Panc1 (cell line): ENCODE measurements around the gene TAB2. TPM values are rescaled to one million over a fixed set of nuclear protein-coding genes. Genes with fewer than 3 reads are reported as not detected.

ENCODE experiments used
- ATAC-seq: fragments of 200-7000 bp; cut with Tn5 transposase; 2 replicates; pipeline ENCODE4 v1.9.1; 2020; ENCODE audit warnings: mild to moderate bottlenecking, moderate library complexity
- BruUV-seq: library from RNA; stranded (reverse); fragments of 400-500 nt; replicated peaks from 2 replicates; lab custom pipeline; 2021; lab: Mats Ljungman, UMichigan
- CTCF ChIA-PET: fragments of 300-600 bp; sonication (Branson Sonifier 250); formaldehyde crosslinking; loops from one replicate; lab custom pipeline; 2022; ENCODE audit warnings: antibody characterized with exemption; lab: Charles Lee
- POLR2A ChIA-PET: fragments of 300-600 bp; sonication (Branson Sonifier 250); formaldehyde crosslinking; loops from one replicate; lab custom pipeline; 2022; ENCODE audit warnings: antibody characterized with exemption; lab: Charles Lee
- DNase-seq: peaks from one replicate; pipeline ENCODE4 v3.0.0-alpha.2; 2010; ENCODE audit warnings: low read depth, low spot score
- H3K27ac ChIP-seq: 2 replicates; pipeline ENCODE4 v1.5.1; 2011; ENCODE audit warnings: mild to moderate bottlenecking, low read length, inconsistent platforms
- H3K27me3 ChIP-seq: fragments of 200-500 bp; sonication (Bioruptor generic); 2 replicates; pipeline ENCODE4 v1.6.0; 2014; ENCODE audit warnings: low read length, inconsistent platforms; ENCODE audit not compliant: control insufficient read depth, insufficient read depth
- H3K36me3 ChIP-seq: fragments of 200-500 bp; sonication (Bioruptor generic); 2 replicates; pipeline ENCODE4 v1.5.1; 2014; ENCODE audit warnings: inconsistent platforms, mild to moderate bottlenecking, low read length, moderate library complexity; ENCODE audit not compliant: control insufficient read depth, insufficient read depth
- H3K4me1 ChIP-seq: 2 replicates; pipeline ENCODE4 v1.5.1; 2011; ENCODE audit warnings: inconsistent platforms, mild to moderate bottlenecking, low read length, moderate library complexity; ENCODE audit not compliant: control insufficient read depth, insufficient read depth
- H3K4me3 ChIP-seq, 2 experiments: 2 replicates each; pipeline ENCODE4 v1.5.1; 2011 to 2012; ENCODE audit warnings: low read depth in 2 of 2, low read length in 2 of 2, mild to moderate bottlenecking in 2 of 2, inconsistent platforms in 1 of 2, moderate library complexity in 1 of 2
- H3K9me3 ChIP-seq: fragments of 200-500 bp; sonication (Bioruptor generic); 2 replicates; pipeline ENCODE4 v1.5.1; 2014; ENCODE audit warnings: low read depth, mild to moderate bottlenecking, inconsistent platforms, low read length, moderate library complexity; ENCODE audit not compliant: control insufficient read depth, insufficient read depth
- POLR2AphosphoS5 ChIP-seq: IDR thresholded peaks from 2 replicates; pipeline ENCODE4 v1.6.1; 2012; ENCODE audit warnings: mild to moderate bottlenecking, low read depth, low read length, moderate library complexity
- SIN3A ChIP-seq: IDR thresholded peaks from 2 replicates; pipeline ENCODE4 v1.6.1; 2012; ENCODE audit warnings: low read depth, mild to moderate bottlenecking, low read length, moderate library complexity, borderline replicate concordance; ENCODE audit not compliant: insufficient read depth
- TCF7L2 ChIP-seq: IDR thresholded peaks from 2 replicates; pipeline ENCODE4 v1.6.1; 2011; ENCODE audit warnings: mild to moderate bottlenecking, low read depth, low read length, inconsistent platforms
- in situ Hi-C: cut with HindIII; loops from 2 replicates; pipeline ENCODE4 v1.10.0; 2016; ENCODE audit warnings: low sequenced_read_pairs, low pct_unique_long_range_greater_than_20kb
- intact Hi-C: fragments of 100-400 bp; cut with micrococcal nuclease; formaldehyde crosslinking; loops from one replicate; pipeline ENCODE4 v1.10.0; 2022; ENCODE audit not compliant: unreplicated experiment
- total RNA-seq: library from RNA; stranded (reverse); gene quantifications from one replicate; pipeline ENCODE4 v1.2.1, GENCODE V29; 2021; ENCODE audit not compliant: unreplicated experiment
- TF ChIP-seq, protein P1 (sequence below): fragments of 450-650 bp; IDR thresholded peaks from 2 replicates; pipeline ENCODE4 v1.5.1; 2017; ENCODE audit warnings: mild to moderate bottlenecking
- TF ChIP-seq, protein P2 (sequence below), 2 experiments: IDR thresholded peaks; 2 replicates each; pipeline ENCODE4 v1.6.1; 2011 to 2012; ENCODE audit warnings: low read depth in 2 of 2, control low read depth in 1 of 2, low read length in 1 of 2, mild to moderate bottlenecking in 1 of 2, moderate library complexity in 1 of 2; ENCODE audit not compliant: insufficient read depth in 1 of 2

TAB2 gene
- total RNA-seq, 1 experiment from 2014 or later = 47.2 TPM

GRCh38 chr6:149286905-149287304, 30.6 kb upstream of the TAB2 start:
- no peaks in the 10 kb centered on the region for H3K4me1 ChIP-seq
- BruUV-seq = no TSS peak
- DNase-seq (no peak), ATAC-seq (no peak)
- ChIA-PET CTCF (no interaction called here), POLR2A (no interaction called here)
- no peaks in the 10 kb centered on the region for H3K36me3 ChIP-seq
- intact Hi-C loops = no loop called here
- no peak overlapping the region for H3K27ac ChIP-seq
- no peaks in the 10 kb centered on the region for H3K27me3 ChIP-seq
- TF ChIP-seq SIN3A (no peak), POLR2AphosphoS5 (no peak)
- TF ChIP-seq, protein P1, sequence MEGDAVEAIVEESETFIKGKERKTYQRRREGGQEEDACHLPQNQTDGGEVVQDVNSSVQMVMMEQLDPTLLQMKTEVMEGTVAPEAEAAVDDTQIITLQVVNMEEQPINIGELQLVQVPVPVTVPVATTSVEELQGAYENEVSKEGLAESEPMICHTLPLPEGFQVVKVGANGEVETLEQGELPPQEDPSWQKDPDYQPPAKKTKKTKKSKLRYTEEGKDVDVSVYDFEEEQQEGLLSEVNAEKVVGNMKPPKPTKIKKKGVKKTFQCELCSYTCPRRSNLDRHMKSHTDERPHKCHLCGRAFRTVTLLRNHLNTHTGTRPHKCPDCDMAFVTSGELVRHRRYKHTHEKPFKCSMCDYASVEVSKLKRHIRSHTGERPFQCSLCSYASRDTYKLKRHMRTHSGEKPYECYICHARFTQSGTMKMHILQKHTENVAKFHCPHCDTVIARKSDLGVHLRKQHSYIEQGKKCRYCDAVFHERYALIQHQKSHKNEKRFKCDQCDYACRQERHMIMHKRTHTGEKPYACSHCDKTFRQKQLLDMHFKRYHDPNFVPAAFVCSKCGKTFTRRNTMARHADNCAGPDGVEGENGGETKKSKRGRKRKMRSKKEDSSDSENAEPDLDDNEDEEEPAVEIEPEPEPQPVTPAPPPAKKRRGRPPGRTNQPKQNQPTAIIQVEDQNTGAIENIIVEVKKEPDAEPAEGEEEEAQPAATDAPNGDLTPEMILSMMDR = no peak
- TF ChIP-seq, protein P2, sequence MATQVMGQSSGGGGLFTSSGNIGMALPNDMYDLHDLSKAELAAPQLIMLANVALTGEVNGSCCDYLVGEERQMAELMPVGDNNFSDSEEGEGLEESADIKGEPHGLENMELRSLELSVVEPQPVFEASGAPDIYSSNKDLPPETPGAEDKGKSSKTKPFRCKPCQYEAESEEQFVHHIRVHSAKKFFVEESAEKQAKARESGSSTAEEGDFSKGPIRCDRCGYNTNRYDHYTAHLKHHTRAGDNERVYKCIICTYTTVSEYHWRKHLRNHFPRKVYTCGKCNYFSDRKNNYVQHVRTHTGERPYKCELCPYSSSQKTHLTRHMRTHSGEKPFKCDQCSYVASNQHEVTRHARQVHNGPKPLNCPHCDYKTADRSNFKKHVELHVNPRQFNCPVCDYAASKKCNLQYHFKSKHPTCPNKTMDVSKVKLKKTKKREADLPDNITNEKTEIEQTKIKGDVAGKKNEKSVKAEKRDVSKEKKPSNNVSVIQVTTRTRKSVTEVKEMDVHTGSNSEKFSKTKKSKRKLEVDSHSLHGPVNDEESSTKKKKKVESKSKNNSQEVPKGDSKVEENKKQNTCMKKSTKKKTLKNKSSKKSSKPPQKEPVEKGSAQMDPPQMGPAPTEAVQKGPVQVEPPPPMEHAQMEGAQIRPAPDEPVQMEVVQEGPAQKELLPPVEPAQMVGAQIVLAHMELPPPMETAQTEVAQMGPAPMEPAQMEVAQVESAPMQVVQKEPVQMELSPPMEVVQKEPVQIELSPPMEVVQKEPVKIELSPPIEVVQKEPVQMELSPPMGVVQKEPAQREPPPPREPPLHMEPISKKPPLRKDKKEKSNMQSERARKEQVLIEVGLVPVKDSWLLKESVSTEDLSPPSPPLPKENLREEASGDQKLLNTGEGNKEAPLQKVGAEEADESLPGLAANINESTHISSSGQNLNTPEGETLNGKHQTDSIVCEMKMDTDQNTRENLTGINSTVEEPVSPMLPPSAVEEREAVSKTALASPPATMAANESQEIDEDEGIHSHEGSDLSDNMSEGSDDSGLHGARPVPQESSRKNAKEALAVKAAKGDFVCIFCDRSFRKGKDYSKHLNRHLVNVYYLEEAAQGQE (IDR thresholded peaks at IDR 0.05; ENCODE audit: insufficient read depth in 1 of 2, low read depth in 2 of 2, low read length in 1 of 2) = no peak
- in situ Hi-C loops = no loop called here
- H3K4me3 ChIP-seq = no peak overlapping the region
- H3K9me3 ChIP-seq = no peaks in the 10 kb centered on the region

DNA sequence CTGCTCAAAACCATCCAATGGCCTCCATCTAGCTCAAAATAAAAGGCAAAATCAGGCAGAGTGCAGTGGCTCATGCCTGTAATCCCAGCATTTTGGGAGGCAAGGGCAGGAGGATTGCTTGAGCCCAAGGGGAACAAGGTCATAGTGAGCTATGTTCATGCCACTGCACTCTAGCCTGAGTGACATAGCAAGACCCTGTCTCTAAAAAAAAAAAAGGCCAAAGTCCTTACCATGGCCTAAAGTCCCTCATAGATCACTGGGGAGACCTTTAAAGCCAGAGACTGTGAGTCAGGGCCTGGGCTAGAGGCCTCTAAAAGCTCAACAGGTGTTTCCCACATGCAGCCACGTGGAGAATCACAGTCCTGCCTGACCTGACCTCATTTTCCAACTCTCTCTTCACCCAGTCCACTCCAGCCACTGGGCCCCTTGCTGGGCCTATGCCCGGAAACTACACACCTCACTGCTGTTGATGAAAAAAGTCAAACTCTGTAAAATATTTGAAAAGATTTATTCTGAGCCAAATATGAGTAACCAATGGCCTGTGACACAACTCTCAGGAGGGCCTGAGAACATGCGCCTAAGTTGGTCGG, 28.2 kb upstream of the TAB2 start:
- no peaks in the 10 kb centered on the region for H3K4me1 ChIP-seq
- ATAC-seq (no peak), DNase-seq (no peak)
- no peak overlapping the region for H3K4me3 ChIP-seq
- no TSS peak for BruUV-seq
- TF ChIP-seq POLR2AphosphoS5 = no peak
- TF ChIP-seq, protein P1 = no peak
- TF ChIP-seq TCF7L2 = no peak
- TF ChIP-seq SIN3A = no peak
- TF ChIP-seq, protein P2 (IDR thresholded peaks at IDR 0.05; ENCODE audit: insufficient read depth in 1 of 2, low read depth in 2 of 2, low read length in 1 of 2) = no peak
- intact Hi-C loops = no loop called here
- ChIA-PET CTCF (no interaction called here), POLR2A (no interaction called here)
- no peak overlapping the region for H3K27ac ChIP-seq
- H3K27me3 ChIP-seq = no peaks in the 10 kb centered on the region
- in situ Hi-C loops = no loop called here
- no peaks in the 10 kb centered on the region for H3K36me3 ChIP-seq
- no peaks in the 10 kb centered on the region for H3K9me3 ChIP-seq
